ENCODE results near the gene SMIM9. TPM values are rescaled to one million over a fixed set of nuclear protein-coding genes. Genes with fewer than 3 reads are reported as not detected.
A peak's percentile ranks its signal among the peaks of the same experiment; 100 is the strongest.

Gene SMIM9
- total and polyA plus RNA-seq, 8 donors = not detected

- no peaks in the 10 kb centered on the region for H3K36me3 ChIP-seq
- TF ChIP-seq POLR2A (IDR thresholded peaks at IDR 0.05) (no peak), POLR2AphosphoS5 (IDR thresholded peaks at IDR 0.05) (peak in 1 of 3 donors; percentile 26), CTCF (IDR thresholded peaks at IDR 0.05) (no peak), EP300 (IDR thresholded peaks at IDR 0.05) (no peak)
- intact Hi-C loops (cut with DNase I; ENCODE audit: low total_unique reads) = no loop called here
- H3K27ac ChIP-seq = peak within 1 kb of the TSS in 4 of 5 donors; percentile 61 to 80 (median 71)
- H3K4me1 ChIP-seq = peaks cover 2 to 24% (median 8%) of the 10 kb centered on the region in 4 donors
- WGBS, 5 donors = 0 to 41% (median 5%) methylated on average over 9 to 64 of the region's 65 CpGs
- peaks cover 0 to 11% (median 4%) of the 10 kb centered on the region in 4 donors for H3K9me3 ChIP-seq
- peaks cover 0 to 9% (median 0%) of the 10 kb centered on the region in 3 donors for H3K27me3 ChIP-seq
- peak within 1 kb of the TSS; percentile 54 to 67 (median 63) for H3K4me3 ChIP-seq
- peak; percentile 79 to 92 for DNase-seq
Measured at GRCh38 chrX:154804957-154805695, 29.3 kb downstream of the SMIM9 start, which contains the start of gene MPP1. Gene MPP1, minus strand, starts transcription at chrX:154805485. Its CDS starts 112 bp downstream, at chrX:154805373.

GRCh38 chrX:154804261-154804956, 30.1 kb downstream of the SMIM9 start:
- Histone ChIP-seq H3K27ac (peak overlapping the region in 4 of 5 donors; percentile 61 to 80 (median 71)), H3K4me1 (peaks cover 9 to 31% (median 15%) of the 10 kb centered on the region in 4 donors), H3K27me3 (peaks cover 0 to 9% (median 0%) of the 10 kb centered on the region in 3 donors), H3K9me3 (peaks cover 0 to 11% (median 4%) of the 10 kb centered on the region in 4 donors), H3K36me3 (no peaks in the 10 kb centered on the region), H3K4me3 (peak overlapping the region; percentile 54 to 67 (median 63))
- TF ChIP-seq POLR2A (IDR thresholded peaks at IDR 0.05) (no peak), EP300 (IDR thresholded peaks at IDR 0.05) (no peak), CTCF (IDR thresholded peaks at IDR 0.05) (no peak), POLR2AphosphoS5 (IDR thresholded peaks at IDR 0.05) (no peak)
- no peak for DNase-seq
- 30 to 46% (median 37%) methylated on average over 5 to 7 of the region's 7 CpGs for WGBS, 5 donors
- intact Hi-C loops (cut with DNase I; ENCODE audit: low total_unique reads) = no loop called here

GRCh38 chrX:154802947-154803346, 31.5 kb downstream of the SMIM9 start:
- peaks cover 0 to 11% (median 4%) of the 10 kb centered on the region in 4 donors for H3K9me3 ChIP-seq
- TF ChIP-seq POLR2AphosphoS5 (IDR thresholded peaks at IDR 0.05) = no peak
- no peak for TF ChIP-seq EP300 (IDR thresholded peaks at IDR 0.05)
- no peak for TF ChIP-seq CTCF (IDR thresholded peaks at IDR 0.05)
- no peak for TF ChIP-seq POLR2A (IDR thresholded peaks at IDR 0.05)
- H3K27me3 ChIP-seq = peaks cover 0 to 9% (median 0%) of the 10 kb centered on the region in 3 donors
- WGBS, 5 donors = 65 to 85% (median 70%) methylated on average over 2 of the region's 2 CpGs
- no peak overlapping the region for H3K27ac ChIP-seq
- intact Hi-C loops (cut with DNase I; ENCODE audit: low total_unique reads) = no loop called here
- no peak for DNase-seq
- H3K4me3 ChIP-seq = no peak overlapping the region
- peaks cover 11 to 36% (median 21%) of the 10 kb centered on the region in 4 donors for H3K4me1 ChIP-seq
- no peaks in the 10 kb centered on the region for H3K36me3 ChIP-seq

- intact Hi-C loops (cut with DNase I; ENCODE audit: low total_unique reads) = no loop called here
- Histone ChIP-seq H3K4me3 (no peak overlapping the region), H3K4me1 (peaks cover 11 to 31% (median 23%) of the 10 kb centered on the region in 4 donors), H3K9me3 (no peaks in the 10 kb centered on the region), H3K36me3 (no peaks in the 10 kb centered on the region), H3K27me3 (peaks cover 0 to 9% (median 0%) of the 10 kb centered on the region in 3 donors), H3K27ac (peak overlapping the region in 3 of 5 donors; percentile 50 to 75 (median 67))
- no peak for DNase-seq
- no peak for TF ChIP-seq POLR2AphosphoS5 (IDR thresholded peaks at IDR 0.05)
- TF ChIP-seq EP300 (IDR thresholded peaks at IDR 0.05) = no peak
- no peak for TF ChIP-seq POLR2A (IDR thresholded peaks at IDR 0.05)
- TF ChIP-seq CTCF (IDR thresholded peaks at IDR 0.05) = no peak
- 55 to 76% (median 66%) methylated on average over 8 of the region's 8 CpGs for WGBS, 5 donors
Measured at GRCh38 chrX:154800478-154801210, 33.8 kb downstream of the SMIM9 start.

All from stomach (tissue), 9 donors.